Cerebellar nuclear complex (tissue), 1 donor: ENCODE results near the gene DALRD3.

Experiments
- DNase-seq, 2 experiments: peaks; one replicate each; lab custom pipeline; 2025; lab: John Stamatoyannopoulos, UW

DALRD3 gene, protein sequence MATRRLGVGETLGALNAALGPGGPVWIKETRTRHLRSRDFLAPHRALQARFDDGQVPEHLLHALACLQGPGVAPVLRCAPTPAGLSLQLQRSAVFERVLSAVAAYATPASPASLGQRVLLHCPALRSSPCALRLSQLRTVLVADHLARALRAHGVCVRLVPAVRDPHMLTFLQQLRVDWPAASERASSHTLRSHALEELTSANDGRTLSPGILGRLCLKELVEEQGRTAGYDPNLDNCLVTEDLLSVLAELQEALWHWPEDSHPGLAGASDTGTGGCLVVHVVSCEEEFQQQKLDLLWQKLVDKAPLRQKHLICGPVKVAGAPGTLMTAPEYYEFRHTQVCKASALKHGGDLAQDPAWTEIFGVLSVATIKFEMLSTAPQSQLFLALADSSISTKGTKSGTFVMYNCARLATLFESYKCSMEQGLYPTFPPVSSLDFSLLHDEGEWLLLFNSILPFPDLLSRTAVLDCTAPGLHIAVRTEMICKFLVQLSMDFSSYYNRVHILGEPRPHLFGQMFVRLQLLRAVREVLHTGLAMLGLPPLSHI

DNA sequence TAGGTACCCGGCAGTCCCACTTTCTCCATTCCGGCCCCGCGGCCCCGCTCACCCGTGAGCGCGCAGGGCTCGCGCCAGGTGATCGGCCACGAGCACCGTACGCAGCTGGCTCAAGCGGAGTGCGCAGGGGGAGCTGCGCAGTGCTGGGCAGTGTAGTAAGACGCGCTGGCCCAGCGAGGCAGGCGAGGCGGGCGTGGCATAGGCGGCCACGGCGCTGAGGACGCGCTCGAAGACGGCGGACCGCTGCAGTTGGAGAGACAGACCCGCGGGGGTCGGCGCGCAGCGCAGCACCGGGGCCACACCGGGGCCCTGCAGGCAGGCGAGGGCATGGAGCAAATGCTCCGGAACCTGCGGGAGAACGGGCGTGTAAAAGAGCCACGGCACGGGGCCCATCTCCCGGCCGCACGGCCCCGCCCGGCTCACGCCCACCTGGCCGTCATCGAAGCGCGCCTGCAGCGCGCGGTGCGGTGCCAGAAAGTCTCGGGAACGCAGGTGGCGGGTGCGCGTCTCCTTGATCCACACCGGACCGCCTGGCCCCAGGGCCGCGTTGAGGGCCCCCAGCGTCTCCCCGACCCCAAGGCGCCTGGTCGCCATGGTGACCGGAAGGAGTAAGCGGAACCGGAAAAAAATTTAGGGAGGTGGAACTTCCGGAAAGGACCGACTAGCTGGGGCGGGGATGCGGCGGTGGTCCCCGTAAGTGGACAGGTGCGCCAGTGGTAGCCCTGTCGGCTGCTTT lies at the start of gene DALRD3:
Gene DALRD3, minus strand, starts transcription at position 610 of the 736 bp plus-strand sequence. Its CDS starts 16 bp downstream, at position 594.
- DNase-seq, result peak in 1 of 2 experiments; percentile 58

DNA sequence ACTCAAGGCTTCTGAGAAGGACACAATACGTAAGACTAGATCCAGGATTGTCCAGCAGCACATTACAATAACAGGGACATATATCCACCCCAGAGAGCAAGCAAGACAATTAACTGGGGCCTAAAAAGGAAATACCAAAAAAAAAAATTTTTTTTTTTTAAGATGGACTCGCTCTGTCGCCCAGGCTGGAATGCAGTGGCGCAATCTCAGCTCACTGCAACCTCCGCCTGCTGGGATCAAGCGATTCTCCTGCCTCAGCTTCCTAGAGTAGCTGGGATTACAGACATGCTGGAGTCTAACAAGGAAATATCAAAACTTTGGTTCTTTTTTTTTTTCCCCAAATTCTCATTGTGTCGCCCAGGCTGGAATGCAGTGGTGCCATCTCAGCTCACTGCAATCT lies 39.6 kb upstream of the DALRD3 start:
- no peak for DNase-seq

DNA sequence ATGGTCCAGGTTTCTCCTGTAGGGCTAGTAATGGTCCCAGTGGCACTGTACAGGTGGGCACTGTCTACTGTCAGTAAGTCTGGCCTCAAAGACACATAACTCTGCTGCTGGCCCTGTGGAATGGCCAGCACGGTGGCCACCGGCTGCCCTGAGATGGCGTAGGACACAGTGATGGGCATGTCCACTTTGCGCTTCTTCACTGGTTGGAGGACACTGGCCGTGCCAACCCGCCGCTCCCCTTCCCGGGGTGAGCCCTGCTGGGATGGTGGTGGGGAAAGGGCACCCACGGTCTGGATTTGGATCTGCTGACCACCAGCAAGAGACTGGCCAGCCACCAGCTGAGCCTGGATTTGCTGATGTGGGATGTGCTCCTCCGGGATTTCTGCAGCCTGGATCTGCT lies 38.9 kb upstream of the DALRD3 start:
- no peak for DNase-seq

DNA sequence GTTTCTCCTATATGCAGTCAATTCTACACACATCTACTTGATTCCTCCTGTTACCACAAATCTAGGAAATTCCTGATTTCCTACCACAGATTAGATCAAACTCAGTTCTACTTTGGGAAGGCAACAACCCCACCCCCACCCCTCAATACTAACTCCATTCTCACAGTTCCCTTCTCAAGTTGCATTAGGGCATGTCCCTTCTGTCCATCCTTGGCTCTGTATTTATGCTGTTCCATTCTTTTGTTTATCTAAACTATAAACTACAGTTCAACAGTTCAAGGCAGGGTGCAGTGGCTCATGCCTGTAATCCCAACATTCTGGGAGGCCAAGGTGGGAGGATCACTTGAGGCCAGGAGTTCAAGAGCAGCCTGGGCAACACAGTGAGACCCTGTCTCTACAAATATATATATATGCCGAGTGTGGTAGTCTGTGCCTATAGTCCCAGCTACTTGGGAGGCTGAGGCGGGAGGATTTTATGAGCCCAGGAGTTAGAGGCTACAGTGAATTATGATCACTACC lies 36.0 kb upstream of the DALRD3 start:
- DNase-seq, result no peak

DNA sequence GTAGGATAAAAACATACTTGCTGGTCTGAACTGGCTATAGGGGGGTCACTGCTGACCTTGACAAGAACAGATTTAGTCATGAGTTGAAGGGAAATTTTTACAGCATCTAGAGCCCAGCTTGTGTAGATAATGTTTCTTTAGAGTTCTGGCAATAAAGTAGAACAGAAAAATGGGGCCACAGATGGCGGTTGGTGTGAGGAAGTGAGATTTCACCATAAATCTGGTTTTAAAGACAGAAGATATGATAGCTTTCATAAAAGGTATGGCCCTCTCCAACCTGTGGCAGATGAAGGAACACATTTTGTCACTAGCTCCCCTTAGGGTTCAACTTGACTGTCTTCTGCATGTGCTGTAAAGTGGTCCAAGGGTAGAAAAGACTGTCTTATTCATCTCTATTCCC lies 35.2 kb upstream of the DALRD3 start:
- no peak for DNase-seq

DNA sequence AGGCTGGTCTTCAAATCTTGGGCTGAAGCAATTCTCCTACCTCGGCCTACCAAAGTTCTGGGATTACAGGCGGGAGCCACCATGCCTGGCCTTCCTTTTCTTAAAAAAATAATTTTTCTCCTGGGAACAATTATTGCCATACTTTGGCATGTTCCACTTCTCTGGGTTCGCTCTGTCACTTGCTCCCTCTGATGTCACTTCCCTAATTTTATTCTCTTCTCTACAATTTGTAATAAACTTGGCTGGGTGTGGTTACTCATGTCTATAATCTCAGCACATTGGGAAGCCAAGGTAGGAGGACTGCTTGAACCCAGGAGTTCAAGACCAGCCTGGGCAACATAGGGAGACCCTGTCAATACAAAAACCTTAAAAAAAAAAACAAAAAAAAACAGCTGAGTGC lies 16.9 kb upstream of the DALRD3 start:
- DNase-seq, result no peak

DNA sequence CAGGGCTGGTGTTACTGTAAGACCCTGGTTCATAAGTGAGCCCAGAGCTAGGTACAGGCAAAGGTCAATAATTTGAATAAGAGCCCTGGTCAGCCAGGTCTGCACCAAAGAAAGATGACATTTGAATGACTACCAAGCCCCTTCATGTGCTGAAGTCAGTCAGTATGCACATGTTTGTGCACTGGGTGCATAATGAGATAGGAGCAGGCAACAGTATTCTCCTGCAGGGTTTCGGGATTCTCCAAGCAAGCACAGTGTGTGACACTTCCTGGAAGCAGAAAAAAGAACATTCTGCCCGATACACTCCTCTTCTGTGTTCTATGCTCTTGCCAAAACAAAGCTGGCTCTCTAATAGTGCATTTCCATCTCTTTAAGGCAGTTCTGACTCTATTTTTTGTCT lies 16.3 kb upstream of the DALRD3 start:
- no peak for DNase-seq

DNA sequence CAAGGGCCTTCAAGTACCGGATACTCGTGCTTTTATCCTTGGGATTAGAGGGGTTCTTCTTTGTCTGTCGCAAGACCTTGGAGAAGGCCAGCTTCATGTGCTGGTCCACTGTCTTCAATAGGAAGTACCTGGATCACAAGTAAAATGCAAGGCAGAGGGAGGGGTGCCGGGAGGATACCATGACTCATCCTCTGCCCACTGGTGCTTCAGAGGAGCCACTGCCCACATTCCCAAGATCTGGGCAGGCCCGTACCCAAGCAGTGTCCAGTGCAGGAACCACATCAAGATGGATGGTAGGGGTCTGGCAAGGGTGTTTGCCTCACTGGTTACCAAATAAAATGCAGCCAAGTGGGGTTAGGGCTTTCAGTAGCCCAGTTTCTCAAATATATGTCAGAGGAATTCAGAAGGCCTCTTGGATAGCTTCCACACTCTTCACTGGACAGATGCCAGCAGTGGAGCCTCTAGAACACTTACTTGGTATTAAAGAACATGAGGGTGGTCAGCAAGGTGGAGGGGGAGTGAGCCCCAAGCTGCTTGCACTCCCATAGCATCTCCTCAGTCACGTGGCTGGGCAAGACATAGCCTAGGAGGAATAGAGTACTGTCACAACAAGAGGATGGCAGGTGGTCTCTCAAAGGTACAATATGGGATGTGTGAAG lies 14.4 kb upstream of the DALRD3 start:
- DNase-seq, result no peak

DNA sequence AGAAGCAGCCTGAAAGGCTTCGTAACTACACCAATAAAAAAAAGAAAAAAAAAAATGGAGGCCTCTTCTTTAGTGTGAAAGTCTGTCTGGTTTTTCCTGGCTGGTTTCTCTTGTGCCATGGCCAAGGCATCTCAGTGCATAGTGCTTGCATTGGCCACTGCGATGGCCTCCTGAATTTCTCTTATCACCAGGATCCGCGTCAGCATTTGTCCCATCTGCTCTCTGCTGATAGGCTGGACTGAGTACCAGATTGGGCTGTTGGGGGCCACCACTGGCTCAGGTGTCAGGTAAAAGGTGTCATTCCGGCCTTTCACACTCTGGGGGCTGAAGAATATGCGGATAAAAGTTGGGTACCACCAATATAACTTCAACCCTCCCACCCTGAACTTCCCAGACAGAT lies 11.9 kb upstream of the DALRD3 start:
- DNase-seq, result no peak

DNA sequence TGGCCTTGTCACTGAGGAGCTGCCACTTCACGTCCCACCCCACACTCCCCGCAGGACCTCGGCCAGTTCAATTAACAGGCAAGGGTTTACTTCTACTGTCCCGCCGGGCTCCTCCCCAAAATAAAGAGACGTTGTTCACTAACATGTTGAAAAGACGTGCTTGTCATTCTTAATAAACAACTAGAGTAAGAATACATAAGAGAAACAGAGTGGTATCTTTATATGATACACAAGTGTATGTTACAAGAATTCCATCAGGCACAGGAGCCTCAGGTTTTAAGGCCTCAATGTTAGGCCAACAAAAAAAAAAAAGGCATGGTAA lies 11.1 kb upstream of the DALRD3 start:
- DNase-seq, result no peak

DNA sequence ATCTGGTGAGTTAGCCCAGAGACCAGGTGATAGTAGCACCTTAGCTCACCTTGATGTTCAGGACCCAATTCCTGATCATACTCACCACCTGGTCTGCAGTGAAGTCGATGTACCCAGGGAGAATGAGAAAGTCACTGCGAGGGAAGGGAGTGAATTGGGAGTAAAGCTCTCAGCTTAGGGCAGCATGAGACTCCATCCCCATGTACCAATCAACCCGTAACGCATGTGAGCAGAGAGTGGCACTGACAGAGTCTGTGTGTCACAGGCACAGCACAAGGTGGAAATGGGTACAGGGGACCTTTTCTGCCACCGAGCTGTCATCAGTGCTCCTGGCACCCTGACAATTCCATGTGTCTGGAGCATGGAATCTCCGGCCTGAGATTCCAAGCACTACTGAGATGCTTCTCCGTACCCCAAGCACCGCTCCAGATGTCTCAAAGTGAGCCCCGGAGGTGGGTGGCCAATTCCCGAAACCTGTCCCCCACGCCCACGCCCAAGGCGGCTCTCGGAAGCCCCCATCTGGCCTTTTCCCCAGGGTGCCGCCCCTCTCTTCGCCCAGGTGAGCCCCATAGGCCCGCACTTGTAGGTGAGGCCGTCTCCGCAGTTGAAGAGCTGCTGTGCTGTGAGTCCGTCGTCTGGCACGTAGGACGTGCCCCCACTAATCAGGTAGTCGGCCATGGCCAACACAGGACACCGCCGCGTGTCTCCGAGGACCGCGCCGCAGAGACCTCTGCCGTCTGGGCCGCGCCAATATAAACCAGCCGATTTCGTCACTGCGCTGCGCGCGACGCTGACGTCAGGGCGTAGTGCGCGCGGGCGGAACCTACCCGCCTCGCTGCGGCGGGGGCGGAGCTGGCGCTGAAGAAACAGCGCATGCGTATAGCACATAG lies 10.5 kb upstream of the DALRD3 start, which contains the start of gene IMPDH2:
Gene IMPDH2, minus strand, starts transcription at position 726 of the 890 bp plus-strand sequence. Its CDS starts 48 bp downstream, at position 678.
- DNase-seq, result peak in 1 of 2 experiments; percentile 76

DNA sequence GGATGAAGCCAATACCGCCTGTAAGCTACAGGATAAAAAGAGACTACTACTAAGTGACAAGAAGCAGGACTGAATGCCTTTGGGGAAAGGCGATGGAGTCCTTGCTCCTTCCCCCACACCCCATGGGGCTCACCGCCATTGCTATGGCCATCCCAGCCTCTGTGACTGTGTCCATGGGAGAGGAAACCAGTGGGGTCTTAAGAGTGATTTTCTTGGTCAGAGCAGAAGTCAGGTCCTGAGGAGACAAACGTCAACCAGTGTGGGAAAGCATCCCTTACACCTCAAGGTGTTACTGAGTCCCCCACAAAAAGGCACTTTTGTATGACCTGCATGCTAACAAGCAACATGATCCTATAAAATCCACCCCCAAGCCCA lies 9.9 kb upstream of the DALRD3 start:
- no peak for DNase-seq

DNA sequence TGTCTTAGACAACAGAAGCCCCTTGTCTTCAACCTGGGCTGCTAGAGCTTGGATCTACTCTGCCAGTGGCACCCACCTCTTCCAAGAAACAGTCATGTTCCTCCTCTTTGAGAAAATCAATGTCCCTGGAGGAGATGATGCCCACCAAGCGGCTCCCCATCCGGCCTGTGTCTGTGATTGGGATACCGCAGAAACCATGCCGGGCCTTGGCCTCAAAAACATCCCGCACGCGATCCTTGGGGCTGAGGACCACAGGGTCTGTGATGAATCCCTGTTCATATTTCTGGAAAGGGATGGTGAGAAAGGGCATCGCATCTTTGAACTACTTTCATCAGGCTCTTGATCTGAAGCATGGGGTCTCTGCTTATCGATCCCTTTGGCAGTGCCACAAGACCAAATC lies 9.3 kb upstream of the DALRD3 start:
- DNase-seq, result no peak

DNA sequence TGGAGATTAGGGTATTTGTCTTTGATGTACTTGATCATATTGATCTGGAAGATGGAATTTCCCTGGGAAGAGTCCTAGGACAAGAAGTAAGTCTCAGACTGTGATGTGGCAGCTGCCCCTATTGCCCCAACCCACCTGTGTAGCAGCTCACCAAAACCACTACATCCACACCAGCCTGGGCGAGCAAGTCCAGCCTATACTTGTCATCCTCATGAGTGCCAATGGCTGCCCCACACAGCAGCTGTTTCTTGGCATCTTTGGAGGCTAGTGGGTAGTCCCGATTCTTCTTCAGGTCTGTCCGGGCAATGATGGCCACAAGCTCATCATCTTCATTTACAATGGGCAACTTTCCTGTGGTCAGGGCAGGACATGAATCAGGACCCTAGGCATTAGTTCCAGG lies 8.2 kb upstream of the DALRD3 start:
- no peak for DNase-seq

DNA sequence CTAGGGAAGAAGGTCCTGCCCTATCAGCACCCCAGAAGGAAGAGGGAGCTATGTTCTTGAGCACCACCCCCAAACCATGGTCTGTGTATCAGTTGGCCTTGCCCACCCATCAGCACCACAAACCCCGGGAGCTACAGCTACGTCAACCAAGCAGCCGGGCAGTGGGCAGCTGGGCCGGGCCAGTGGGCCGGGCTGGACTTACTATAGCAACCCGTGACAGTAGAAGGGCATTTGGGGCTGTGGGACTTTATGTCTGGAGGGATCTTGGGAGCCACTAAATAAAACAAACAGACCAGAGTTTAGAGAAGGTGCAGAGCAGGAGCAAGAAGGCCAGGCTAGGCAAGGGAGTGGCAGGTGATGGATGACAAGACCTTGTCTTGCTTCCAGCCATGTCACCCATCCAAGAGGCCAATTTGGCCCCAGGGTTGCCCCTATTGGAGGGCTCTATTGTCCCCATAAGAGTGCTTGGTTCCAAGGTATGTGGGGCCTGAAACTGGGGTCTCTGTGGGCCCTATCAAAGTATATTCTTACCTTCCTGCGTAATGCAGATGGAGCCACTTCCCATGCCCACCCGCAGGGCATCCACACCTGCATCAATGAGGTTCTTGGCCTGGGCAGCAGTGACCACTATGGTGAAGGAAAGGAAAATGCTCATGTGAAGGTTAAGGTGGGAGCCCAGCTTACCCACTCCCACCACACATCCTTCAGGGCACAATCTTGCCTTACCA lies 7.6 kb upstream of the DALRD3 start:
- no peak for DNase-seq

DNA sequence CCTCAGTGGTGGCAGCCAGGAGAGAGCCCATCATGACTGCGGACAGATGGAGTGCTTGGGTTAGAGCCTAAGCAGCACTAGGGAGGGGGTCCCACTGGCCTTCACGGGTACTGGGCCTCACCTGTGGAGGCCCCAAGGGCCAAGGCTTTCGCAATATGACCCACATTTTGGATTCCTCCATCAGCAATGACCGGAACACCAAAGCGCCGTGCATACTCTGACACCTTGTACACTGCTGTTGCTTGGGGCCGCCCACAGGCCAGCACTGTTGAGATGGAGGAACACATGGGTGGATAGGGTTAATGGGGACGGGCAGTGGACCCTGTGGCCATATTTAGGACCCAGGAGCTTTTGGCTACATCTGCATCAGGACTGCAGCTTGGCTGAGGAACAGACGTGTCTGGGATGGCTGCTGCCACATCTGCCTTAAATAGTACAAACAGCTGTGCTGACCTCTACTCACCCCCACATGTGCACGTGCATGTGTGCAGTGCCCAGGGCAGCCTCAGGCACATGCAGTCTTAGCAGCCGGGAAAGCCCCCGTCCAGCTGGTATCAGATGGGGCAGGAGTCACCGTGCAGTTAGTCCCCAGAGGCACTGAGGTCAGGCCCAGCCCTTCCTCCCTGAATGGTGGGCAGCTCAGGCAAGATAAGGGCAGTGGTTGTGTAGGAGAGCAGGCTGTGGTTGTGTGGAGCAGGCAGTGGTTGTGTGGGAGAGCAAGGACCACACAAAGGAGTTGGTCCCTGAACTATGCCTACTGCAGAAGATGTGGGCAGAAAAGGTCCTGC lies 6.8 kb upstream of the DALRD3 start:
- DNase-seq, result no peak

DNA sequence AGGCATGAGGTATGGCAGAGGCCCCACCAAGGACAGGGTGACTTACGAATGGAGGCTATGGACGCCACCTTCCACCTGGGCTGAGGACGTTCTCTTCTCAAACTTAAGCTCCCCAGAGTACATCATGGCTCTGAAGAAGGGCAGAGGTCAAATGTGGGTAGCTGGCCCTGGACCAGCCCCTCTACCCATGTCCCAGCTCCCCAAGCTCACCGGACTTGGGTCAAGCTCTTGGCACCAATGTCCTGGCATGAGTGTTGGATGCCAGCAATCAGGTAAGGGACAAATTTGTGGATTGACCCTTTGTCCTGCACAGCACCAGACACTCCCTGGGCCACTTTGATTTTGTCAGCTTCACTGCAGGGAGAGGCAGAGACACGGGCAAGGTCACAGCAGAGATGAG lies 6.1 kb upstream of the DALRD3 start:
- DNase-seq, result no peak

DNA sequence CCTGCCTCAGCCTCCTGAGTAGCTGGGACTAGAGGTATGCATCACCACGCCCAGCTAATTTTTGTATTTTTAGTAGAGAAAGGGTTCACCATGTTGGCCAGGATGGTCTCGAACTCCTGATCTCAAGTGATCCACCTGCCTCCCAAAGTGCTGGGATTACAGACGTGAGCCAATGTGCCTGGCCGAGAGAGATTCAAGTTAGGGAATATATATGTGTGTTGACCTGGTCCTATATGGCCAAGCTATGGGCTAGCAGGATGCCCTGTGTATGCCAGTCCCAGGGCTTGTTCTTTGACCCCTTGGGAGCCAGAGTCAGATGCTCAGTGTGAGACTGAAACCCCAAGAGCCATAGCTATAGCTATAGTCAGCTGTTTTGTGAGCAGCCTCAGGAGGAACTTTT lies 5.4 kb upstream of the DALRD3 start:
- DNase-seq, result no peak

DNA sequence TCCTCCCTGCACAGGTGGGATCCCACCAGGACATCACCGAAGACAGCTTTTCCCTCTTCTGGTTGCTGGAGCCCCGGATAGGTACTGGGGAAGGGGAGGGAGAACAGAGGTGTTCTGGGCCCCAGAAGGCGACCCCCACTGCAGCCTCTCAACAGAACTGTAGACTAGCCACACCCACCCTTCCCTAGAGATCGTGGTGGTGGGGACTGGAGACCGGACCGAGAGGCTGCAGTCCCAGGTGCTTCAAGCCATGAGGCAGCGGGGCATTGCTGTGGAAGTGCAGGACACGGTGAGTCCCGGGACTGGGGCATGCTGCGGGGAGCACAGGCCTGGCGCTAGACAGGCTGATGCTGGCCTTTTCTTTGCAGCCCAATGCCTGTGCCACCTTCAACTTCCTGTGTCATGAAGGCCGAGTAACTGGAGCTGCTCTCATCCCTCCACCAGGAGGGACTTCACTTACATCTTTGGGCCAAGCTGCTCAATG lies 4.3 kb upstream of the DALRD3 start:
- no peak for DNase-seq
